ENCODE data around the gene NTNG1. TPM values are rescaled to one million over a fixed set of nuclear protein-coding genes. Genes with fewer than 3 reads are reported as not detected.
A peak's percentile ranks its signal among the peaks of the same experiment; 100 is the strongest.

The NTNG1 gene
- total RNA-seq, 1 donor from 2014 or later = 17.5 TPM

DNA sequence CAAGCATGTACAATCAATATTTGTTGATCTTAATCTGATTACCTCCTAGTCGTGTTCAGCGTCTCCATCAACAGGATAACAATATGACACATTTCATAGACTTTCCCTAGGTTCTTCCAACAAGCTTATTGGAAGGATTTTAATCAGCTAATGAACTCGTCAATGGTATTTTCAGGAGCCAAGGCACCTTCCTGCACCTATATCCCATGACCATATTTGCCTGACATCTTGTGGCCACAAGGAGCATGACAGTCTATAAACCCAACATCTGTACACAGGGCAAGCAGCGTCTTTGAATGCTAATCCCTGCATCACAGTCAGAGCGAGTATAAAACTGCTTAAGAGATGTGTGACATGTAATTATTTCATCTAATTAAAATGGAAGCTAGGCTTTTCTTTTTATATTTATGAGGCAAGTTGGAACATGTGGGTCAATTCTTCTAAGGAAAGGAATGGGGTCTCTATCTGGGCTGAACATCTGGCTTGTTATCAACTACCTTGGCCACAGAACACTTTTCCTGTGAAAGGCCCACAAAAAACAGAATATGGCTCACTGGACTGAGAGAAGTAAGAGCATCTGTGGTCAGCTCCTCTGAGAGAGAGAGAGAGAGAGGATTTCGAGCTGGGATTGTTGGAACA lies 388.8 kb downstream of the NTNG1 start:
- DNase-seq (ENCODE audit: low spot score in 2 of 2) = peak; percentile 6 to 48
- FAIRE-seq = no peak

DNA sequence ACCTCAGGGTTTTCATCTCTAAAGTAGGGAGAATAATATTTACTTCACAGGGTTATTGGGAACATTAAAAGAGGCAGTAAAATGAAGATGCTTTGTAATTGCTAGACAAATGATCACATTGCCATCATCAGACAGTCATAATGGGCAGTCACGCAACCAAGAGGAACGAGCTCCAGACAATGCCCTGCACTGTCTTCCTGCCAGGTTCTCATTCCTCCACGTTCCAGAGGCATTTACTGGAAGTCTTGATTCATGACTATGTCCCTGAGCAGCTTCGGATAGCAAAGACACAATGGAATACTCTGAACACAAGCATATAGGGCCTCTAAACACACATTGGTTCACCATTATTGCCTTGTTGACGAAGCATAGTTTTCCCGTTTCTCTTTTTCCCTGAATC lies 389.7 kb downstream of the NTNG1 start:
- no peak for DNase-seq (ENCODE audit: low spot score in 2 of 2)

DNA sequence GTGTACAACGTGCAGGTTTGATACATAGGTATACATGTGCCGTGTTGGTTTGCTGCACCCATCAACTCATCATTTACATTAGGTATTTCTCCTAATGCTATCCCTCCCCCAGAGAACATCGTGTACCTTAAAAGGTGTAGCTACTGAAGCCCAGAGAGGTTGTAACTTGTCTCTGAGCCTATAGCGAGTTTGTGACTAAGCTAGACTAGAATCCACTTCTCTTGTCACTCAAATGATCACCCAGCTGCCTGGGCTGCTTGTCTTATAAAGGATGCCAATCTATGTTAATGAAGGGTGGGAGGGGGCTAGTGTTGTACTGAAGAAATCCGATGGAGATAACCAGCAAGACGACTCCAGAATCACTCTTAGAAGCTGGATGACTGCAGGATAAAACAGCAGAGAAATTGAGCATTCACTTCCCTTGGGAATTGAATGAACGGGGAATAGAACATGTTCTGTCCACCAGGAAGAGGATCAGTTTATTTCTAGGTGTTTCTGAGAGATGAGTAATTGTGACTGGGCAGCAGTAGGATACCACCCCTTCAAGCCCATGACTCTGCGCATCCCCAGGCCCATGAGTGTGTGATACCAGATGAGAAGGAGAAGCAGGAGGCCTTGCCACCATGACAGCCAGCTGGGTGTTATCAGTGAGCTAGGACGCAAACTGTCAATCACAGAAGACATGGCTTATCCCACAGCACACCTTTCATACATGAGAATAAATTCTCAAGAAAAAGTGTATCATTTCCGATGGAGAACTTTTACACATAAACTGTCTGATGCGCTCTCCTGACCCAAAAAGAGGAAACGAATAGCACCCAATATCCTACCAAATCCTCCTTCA lies 390.4 kb downstream of the NTNG1 start:
- no peak for DNase-seq (ENCODE audit: low spot score in 2 of 2)
- FAIRE-seq = no peak

More for the DNA sequence above, 389.7 kb downstream of the NTNG1 start:
- FAIRE-seq = no peak

DNA sequence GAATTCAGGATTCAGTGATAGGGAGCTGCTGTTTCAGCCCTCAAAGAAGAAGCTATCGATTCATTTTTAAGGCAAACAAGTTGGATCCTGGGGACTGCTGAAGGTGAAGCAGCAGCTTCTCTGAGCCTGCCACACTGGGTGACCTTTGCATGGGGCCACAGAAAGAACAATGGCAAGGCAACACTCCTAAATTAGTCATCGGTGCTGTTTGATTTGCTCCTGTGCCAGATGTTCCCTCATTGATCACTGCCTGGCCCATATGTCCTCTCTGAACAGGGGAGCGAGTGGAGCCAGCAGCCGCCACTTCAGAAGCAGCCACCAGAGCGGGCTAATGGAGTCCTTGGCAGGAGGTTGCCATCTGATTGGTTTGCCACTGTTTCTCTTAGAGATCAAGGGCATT lies 391.5 kb downstream of the NTNG1 start:
- FAIRE-seq = no peak
- DNase-seq (ENCODE audit: low spot score in 2 of 2) = no peak

Small RNA genes within 50 kb of the gene (small RNA-seq; reads per million reads assigned to genes)
- 0.31 reads per million, percentile 14 among the genes with 10 or more reads in this experiment for gene AC114491.1

Other genes with a start within 250 kb of the NTNG1 start
- gene PRMT6, start 84.4 kb upstream of the NTNG1 start, total RNA-seq = 20.0 TPM

Data from frontal cortex (tissue), 4 donors.